ENCODE measurements around the gene IRF9.
"Not testable (repeated sequence)": the region's sequence is repeated elsewhere in the genome, so short reads cannot be mapped to it uniquely, and the experiment has no call there.

The IRF9 gene

GRCh38 chr14:24195186-24196070, 34.4 kb downstream of the IRF9 start, which contains the start of gene TM9SF1:
TSS of gene TM9SF1 (minus strand) at chr14:24195441. CDS start at chr14:24195019, 422 bp downstream.
- peak; percentile 82 for DNase-seq (ENCODE audit: low spot score)

DNA sequence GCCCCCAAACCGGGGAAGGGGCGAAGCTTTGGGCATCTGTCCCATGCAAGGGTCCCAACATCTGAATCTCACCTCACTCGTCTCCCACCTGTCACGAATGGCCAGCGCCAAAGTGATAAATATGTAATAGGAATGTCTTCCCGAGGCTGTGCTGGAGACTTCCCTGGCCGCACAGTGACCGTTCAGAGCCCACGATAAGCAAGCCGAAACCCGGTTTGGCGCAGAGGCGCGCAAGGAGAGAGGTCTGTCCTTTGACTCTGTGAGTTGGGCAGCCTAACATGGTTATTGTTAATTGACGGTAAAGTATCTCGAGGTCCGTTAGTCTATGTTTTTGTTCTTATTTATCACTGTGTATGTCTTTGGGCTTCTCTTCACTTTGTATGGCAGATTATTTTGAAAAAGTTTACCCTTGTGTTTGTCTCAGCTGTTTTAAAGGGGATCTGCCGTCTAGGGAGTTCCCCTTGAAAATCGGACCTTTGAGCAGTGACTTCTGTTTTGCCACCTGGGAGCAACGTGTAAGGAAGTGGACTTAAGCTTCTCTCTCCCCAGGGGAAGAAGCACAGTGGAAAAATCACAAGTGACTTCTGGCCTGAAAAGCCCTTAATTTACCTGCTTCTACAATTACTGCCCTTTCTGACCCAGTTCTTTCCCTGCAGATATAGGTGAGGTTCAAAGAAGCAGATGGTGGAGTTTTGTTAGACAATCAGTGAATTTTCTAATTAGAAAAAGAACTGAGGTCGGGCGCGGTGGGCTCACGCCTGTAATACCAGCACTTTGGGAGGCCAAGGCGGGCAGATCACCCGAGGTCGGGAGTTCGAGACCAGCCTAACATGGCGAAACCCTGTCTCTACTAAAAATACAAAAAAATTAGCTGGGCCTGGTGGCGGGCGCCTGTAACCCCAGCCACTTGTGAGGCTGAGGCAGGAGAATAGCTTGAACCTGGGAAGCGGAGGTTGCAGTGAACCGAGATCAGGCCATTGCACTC, 35.3 kb downstream of the IRF9 start:
- DNase-seq (ENCODE audit: low spot score), result peak; percentile 38

- DNase-seq (ENCODE audit: low spot score), result no peak
Observed at GRCh38 chr14:24197056-24197450, 36.0 kb downstream of the IRF9 start.

- DNase-seq (ENCODE audit: low spot score), result no peak
Observed at GRCh38 chr14:24198814-24199524, 37.9 kb downstream of the IRF9 start.

- not testable (repeated sequence) for DNase-seq (ENCODE audit: low spot score)
Observed at GRCh38 chr14:24202538-24202937, 41.5 kb downstream of the IRF9 start.

DNA sequence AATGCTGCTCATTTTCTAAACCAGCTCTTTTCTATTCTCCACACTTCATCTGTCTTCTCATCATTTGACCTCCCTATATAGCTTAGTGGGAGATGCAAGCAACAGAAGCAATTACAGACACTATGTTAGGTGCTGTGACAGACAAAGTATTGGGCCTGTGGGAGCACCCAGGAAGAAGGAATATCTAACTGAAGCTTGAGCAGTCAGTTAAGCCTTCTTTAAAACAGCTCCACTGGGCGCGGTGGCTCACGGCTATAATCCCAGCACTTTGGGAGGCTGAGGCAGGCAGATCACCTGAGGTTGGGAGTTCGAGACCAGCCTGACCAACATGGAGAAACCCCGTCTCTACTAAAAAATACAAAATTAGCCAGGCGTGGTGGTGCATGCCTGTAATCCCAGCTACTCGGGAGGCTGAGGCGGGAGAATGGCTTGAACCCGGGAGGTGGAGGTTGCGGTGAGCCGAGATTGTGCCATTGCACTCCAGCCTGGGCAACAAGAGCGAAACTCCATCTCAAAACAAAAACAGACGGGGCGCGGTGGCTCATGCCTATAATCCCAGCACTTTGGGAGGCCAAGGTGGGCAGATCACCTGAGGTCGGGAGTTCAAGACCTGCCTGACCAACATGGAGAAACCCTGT, 42.3 kb downstream of the IRF9 start:
- not testable (repeated sequence) for DNase-seq (ENCODE audit: low spot score)

DNA sequence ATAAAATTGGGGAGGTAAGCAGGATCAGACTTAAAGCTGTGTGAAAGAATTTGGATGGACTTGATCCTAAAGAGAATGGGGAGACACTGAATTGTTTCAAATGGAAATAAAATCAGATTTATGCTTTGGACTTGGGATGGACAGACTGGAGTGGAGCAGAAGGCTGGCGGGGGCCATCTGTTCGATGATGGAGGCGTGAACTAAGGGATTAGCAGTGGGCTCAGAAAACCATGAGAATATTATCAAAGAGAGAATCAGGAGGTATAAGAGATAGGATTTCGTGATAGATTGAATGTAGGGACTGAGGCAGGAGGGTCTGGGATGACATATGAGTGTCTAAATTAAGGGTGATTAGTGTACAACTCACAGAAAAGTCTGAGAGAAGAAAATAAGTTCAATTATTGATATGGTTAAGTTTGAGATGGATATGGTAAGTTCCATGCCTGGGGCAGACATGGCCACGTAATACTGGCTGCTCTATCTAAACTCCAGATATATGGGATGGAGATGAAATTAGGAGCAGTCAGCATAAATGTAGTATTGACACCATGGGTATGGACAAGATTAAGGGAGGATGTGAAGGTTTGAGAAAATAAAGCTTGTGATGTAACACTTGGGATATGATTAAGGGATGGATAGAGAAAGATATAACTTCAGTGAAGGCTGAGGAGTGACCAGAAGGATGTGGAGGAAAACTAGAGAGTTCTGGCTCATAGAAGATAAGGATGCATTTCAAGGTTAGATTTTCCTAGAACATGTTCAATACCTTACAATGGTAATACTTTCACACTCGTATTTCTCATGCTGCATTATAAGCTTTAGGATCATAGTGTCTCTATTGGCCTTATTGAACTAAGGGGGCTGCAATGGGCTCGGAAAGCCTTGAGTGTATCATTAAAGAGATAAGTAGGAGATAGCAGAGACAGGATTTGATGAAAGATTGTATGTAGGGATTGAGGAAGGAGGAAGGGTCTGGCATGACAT, 43.4 kb downstream of the IRF9 start:
- no peak for DNase-seq (ENCODE audit: low spot score)

GRCh38 chr14:24206260-24207103, 45.4 kb downstream of the IRF9 start:
- no peak for DNase-seq (ENCODE audit: low spot score)

GRCh38 chr14:24207104-24207551, 46.1 kb downstream of the IRF9 start:
- DNase-seq (ENCODE audit: low spot score), result no peak

GRCh38 chr14:24207625-24208024, 46.6 kb downstream of the IRF9 start:
- no peak for DNase-seq (ENCODE audit: low spot score)

GRCh38 chr14:24211311-24211710, 50.2 kb downstream of the IRF9 start:
- no peak for DNase-seq (ENCODE audit: low spot score)

- peak; percentile 98 for DNase-seq (ENCODE audit: low spot score)
Observed at GRCh38 chr14:24212924-24213865, 52.1 kb downstream of the IRF9 start, which contains the start of gene CHMP4A. TSS of gene CHMP4A (minus strand) at chr14:24213488. CDS start at chr14:24213439, 49 bp downstream.

DNA sequence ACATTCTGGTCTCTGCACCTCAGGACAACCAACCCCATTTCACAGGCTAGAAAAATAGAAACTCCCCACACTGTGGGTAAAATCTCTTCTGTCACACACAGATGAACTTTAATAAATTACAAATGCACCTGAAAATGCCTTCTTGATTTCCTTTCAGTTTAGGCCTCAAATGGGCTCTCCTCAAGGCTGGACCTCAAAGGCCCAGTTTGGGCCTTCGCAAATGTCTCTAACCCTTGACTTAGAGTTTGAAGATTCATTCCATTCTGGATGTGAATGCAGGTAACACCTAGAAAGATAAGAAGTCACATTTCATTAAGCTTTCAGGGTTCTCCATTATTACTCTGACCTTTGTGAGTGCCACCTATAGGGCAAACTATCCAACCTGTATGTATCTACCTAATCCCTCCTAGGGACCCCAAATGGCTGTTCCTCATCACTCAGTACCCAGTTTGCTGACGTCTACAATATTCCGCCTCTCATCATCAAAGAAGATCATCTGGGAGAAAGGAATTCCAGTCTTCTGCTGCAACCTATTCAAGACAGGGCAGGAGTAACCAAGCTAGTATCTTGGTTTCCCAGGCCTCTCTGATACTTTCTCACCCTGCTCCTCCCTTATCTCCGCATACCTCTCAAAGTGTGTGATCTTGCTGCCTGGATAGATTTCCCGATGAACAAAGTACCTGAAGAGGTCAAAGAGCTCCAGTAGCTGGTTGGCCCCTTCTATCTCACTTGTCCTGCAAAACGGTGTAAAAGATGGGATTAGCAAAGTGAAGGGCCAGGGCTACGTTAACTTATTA, 53.0 kb downstream of the IRF9 start:
- peak; percentile 10 for DNase-seq (ENCODE audit: low spot score)

DNA sequence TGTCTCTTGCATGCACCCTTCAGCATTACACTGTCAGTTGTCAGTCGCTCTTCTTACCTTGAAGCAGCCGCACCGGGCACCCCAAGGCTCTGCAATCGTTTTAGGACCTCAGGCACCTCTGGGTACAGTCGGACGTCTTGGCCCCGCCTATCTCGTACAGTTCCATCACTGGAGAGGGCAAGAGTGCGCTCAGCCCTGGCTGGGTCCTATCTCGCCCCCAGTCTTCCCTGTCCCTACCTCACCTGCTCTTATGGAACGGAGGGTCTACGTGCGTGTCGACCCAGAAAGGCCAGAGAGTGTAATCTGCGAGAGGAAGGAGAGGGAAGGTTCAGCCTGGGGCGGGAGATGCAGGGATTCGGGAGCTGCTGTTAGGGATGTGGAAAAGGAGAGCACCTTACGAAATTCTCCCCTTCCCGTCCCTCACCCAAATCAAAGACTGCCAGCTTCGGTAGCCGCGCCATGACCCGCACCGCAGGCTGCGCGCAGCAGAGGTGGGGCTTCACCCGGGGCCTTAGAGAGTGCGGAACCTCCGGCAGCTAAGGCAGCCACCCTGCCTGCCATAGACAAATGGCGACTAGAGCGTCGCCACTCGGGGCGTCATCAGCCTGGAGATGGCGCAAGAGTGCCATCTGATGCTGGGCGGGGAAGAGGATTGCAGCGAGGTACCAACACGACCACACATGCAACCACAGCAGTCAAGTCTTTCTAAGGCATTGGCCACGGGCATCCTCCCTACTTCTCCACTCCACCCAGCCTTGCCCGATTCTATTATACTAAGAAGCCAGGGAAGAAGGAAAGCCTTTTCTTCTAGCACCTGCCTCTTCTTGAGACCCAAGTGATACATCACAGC, 54.7 kb downstream of the IRF9 start, which contains the start of gene MDP1:
MDP1 (minus strand) TSS at position 572 of the 850 bp plus-strand sequence; CDS start at position 461, 111 bp downstream.
- DNase-seq (ENCODE audit: low spot score), result peak; percentile 96
